Measurements from ENCODE around the gene SLC48A1. TPM values are rescaled to one million over a fixed set of nuclear protein-coding genes. Genes with fewer than 3 reads are reported as not detected.

SLC48A1 gene
- total and polyA plus RNA-seq, 10 of the 15 experiments (the other 5 are each of a cell fraction or from before 2014, with no cell fraction given), result 1.1 to 4.9 (median 1.9) TPM

DNA sequence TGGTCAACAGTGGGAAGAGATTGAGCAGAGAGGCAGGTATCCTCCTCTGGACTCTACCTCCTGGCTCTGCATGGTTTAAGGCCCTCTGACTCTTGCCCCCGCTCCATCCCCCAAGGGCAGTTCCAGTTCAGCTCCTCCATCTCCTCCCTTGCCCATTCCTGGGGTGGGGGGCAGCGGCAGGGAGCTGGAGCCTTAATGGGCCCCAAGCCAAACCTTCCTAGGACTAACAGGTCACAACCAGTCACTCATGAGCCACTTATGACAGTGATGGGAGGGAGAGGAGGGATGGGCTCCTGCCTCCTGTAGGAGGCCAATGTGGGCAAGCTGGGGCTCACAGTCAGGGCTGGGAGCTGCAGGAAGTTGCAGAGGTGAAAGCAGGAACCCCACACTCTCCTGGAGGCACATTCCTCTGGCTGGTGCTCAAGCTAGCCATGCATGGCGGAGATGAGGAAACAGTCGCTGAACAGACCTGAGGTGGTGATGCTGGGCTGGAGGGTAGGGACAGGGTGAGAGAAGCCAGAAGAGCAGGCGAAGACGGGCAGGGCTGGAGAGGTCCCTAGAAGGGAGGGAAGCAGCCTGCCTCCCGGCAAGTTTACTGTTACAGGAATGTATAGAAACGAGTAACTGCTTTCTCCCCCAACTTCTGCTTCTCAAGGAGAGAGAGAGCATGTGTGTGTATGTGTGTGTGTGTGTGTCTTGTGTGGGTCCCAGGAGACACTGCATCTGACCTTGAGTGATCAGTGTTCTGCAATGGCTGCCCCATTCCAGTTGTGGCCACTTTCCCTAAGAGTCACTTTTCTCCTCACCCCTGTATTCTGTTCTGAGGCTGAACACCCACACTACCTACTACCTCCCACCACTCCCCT, 9.3 kb upstream of the SLC48A1 start:
- no TSS peak for BruUV-seq (replicated peaks)
- 60% methylated on average over 8 of the region's 8 CpGs for WGBS (ENCODE audit: insufficient coverage, insufficient replicate concordance, low lambda C conversion rate, missing lambda C conversion rate)
- no peaks in the 10 kb centered on the region for H3K27me3 ChIP-seq (replicated peaks in 1 of 2; ENCODE audit: control insufficient read depth in 2 of 2, insufficient read depth in 2 of 2, low read length in 1 of 2)
- H3K4me2 ChIP-seq (ENCODE audit: control insufficient read depth, insufficient read depth), result no peak overlapping the region
- DNase-seq (ENCODE audit: low read depth, low spot score) (no peak), FAIRE-seq (no peak), ATAC-seq (no peak)
- H3K36me3 ChIP-seq (ENCODE audit: control insufficient read depth in 2 of 2, insufficient read depth in 2 of 2, low read length in 1 of 2), result no peaks in the 10 kb centered on the region
- ChIA-PET POLR2A (interaction anchor here (0.9 kb wide), 1 partner anchor 41 kb away, joined by 3 read pairs; no protein-coding TSS in a partner anchor), SMC1A (ENCODE audit: uncharacterized antibody, unreplicated experiment) (interaction anchor here (0.8 to 12.2 kb wide), 5 partner anchors 8 to 47 kb away, joined by 3 to 277 read pairs (median 5); no protein-coding TSS in a partner anchor), RAD21 (ENCODE audit: unreplicated experiment) (interaction anchor here (1.2 to 12.6 kb wide), 3 partner anchors 21 to 74 kb away, joined by 4 to 237 read pairs (median 11); no protein-coding TSS in a partner anchor), CTCF (interaction anchor here (0.9 to 14.5 kb wide), 6 partner anchors 9 to 112 kb away, joined by 3 to 507 read pairs (median 5); partner anchors contain the start of gene SLC48A1)
- no peak overlapping the region for H3K27ac ChIP-seq (ENCODE audit: control insufficient read depth, insufficient read depth)
- in situ Hi-C loops (cut with MboI), result no loop called here
- no peaks in the 10 kb centered on the region for H4K20me1 ChIP-seq (ENCODE audit: control insufficient read depth, insufficient read depth)
- H3K79me2 ChIP-seq (ENCODE audit: control insufficient read depth, insufficient read depth, low read length), result no peaks in the 10 kb centered on the region
- intact Hi-C loops (cut with micrococcal nuclease; ENCODE audit: unreplicated experiment), result no loop called here
- H3K9me3 ChIP-seq (replicated peaks; ENCODE audit: control insufficient read depth, insufficient read depth, low read length), result no peaks in the 10 kb centered on the region
- no peak overlapping the region for H3K9ac ChIP-seq (ENCODE audit: control insufficient read depth, insufficient read depth, low read length)
- H3K4me1 ChIP-seq (ENCODE audit: control insufficient read depth, insufficient read depth, low read length), result peaks cover 6% of the 10 kb centered on the region; the same call in 1 of the 2 replicates
- no peak overlapping the region for H3K4me3 ChIP-seq
- no peak overlapping the region for H2AFZ ChIP-seq (ENCODE audit: control insufficient read depth, low read depth, low read length)
- no peak for TF ChIP-seq GABPA (IDR thresholded peaks at IDR 0.05; ENCODE audit: low read depth)
- no peak for TF ChIP-seq ZNF622 (IDR thresholded peaks at IDR 0.05)
- no peak for TF ChIP-seq SIX5 (IDR thresholded peaks at IDR 0.05; ENCODE audit: low read depth, low read length, severe bottlenecking)
- TF ChIP-seq IKZF1 (conservative IDR thresholded peaks at IDR 0.05), result no peak
- TF ChIP-seq GATAD2B (conservative IDR thresholded peaks at IDR 0.05; ENCODE audit: low read depth), result no peak
- no peak for TF ChIP-seq CBFB (IDR thresholded peaks at IDR 0.05; ENCODE audit: low read depth)
- TF ChIP-seq PAX8 (IDR thresholded peaks at IDR 0.05), result no peak
- TF ChIP-seq CHD2 (IDR thresholded peaks at IDR 0.05; ENCODE audit: borderline replicate concordance, low read depth, low read length), result no peak
